Urothelium cell line (cell line): ENCODE results near the gene NEK5.

Experiments used
- DNase-seq: peaks from one replicate; pipeline ENCODE4 v3.0.0; 2011; ENCODE audit warnings: low spot score, mixed read lengths
- FAIRE-seq: peaks from 2 replicates; lab custom pipeline; 2011; peaks lifted over from hg19 to GRCh38; lab: Jason Lieb, UNC

The NEK5 gene

GRCh38 chr13:52016296-52016695 lies 112.6 kb downstream of the NEK5 start:
- no peak for FAIRE-seq
- DNase-seq = no peak

DNA sequence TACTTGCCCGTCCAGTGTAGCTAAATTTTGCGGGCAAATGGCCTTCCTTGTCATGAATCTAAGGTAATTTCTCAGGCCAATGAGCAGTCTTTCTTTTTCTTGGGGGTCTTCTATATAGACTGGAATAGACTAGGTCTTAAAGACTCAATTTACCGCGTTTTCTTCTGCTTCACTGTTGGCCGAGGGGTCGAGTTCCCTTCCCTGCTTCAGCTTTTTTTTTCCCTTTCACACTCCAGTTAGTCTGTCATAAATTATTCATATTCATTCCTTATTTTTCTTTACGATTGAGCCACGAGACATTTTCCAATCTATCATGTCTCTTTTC lies 116.4 kb downstream of the NEK5 start:
- FAIRE-seq (no peak), DNase-seq (no peak)

DNA sequence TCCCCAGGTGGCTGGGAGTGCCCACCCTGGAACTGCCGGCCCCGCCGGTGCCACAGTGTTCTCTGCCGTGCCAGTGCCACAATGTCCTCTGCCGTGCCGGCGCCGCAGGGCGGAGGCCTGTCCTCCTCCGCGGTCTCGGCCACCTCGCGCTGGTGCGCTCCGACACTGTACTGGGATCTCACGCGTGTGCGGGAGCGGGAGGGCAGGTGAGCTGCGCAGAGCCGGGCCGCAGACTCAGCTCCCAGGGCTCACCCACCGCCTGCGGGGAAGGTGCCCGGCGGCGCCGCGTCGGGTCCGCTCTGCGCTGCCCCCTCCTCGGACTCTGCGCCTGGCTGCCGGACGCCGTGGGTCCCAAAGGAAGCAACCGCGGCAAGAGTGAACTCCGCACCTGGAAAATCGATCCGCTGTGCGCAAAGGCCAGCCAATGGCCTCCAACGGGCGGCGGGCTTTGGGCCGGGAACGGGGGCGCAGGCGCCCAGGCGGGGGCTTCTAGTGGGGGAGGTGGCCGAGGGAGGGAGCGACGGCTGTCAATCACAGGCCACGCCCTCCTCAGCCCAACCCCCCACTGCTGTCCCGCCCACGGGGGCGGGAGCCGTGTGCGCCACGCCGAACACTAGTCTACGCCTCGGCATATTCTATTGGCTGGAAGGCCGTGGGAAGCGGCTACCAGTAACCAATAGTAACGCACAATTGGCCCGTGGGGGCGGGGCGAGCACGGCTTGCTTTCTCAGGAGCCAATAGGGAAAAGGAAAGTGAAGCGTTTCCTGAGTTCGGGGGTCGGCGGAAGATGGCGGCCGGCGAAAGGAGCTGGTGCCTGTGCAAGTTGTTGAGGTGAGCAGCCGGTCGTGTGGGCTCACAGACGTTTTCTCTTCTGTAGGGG lies 117.0 kb downstream of the NEK5 start, which contains the start of gene ALG11:
Gene ALG11 (plus strand): TSS at position 767 of the 880 bp plus-strand sequence. CDS start 21 bp downstream, at position 788.
- FAIRE-seq (peak; percentile 44), DNase-seq (peak; percentile 95)

DNA sequence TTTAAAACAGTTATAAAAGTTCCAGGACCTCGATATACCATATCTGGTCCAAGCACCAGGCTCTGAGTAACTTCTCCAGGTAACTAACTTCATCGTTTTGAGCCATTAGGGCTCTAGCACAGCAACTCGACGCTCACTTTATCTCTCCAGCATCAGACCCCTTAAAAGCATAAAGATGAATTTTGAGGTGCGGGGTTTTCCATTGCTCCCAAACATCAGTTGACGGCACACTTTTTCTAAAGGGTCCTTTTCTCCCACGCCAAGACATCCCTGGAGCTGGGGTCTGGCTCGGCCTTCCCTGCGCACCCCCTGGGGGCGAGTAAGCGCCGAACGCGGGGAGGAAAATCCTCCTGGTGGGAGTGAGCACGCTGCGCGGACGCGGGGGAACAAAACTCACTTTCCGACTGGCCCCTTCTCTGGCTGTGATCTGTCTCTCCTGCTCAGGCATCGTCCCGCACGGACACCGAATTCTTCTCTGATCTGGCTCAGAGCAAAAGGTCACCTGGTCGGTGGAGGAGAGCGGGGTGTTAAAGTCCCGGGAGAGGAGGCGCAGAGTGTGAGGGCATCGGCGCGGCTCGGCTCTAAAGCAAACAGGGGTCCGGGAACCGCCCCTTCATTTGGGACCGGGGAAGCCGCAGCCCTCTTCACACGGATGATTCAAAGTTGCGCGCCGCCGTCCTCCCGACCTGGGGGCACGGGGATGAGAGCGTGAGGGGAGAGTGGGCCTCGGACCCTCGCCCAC lies 117.8 kb downstream of the NEK5 start, which contains the start of gene ATP7B:
Gene ATP7B (minus strand): TSS at position 561 of the 742 bp plus-strand sequence. CDS start 113 bp downstream, at position 448.
- FAIRE-seq = no peak
- DNase-seq = peak; percentile 30

DNA sequence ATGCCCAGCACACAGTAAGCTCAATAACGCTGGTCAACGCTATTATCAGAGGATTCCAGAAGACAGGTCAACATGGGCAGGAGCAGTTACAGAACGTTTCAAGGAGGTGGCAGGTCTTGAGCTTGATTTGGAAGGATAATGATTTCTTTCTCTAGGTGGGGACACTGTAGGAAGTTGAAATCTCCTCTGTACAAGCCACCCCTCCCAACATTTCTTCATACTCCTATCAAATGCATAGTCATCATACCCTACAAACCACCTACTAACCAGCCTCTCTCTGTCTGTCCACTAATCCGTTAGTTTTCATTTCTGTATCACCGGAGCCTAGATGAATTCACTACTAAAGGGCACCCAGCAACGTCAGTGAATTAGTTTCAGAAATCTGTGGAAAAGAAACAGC lies 118.9 kb downstream of the NEK5 start:
- FAIRE-seq = no peak
- DNase-seq = no peak

DNA sequence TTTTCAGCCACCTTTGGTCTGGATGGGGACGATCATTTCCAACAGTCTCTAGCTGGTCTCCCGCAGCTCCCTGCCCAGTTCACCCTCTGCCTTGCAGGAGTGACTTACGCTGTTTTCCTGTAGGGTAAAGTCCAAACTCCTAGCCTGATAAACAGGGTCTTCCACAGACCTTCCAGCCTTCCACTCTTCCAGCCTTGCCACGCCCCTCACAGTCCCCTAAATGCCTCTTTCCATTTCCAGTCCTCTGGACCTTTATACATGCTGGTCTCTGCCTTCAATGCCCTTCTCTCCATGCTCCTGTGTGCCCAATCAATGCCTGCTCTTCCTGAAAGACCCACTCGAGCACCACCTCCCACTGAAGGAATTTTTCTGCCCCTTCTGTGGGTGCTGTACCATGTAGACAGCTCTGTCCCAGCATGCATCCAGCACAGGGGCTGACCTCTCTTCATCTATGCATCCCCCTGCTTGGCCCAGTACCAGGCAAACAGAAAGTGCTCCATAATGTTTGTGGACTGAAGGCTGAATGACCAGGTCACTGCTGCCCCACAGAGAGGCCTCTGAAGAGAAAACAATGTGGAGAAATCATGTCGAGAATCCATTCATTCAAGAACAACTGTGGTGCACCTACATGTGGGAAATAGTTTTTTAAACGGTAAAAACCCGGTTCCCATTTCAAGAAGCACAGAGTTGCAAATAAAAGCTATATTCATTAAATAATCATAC lies 122.2 kb downstream of the NEK5 start:
- FAIRE-seq (no peak), DNase-seq (no peak)

GRCh38 chr13:52005841-52006522 lies 122.9 kb downstream of the NEK5 start:
- no peak for DNase-seq
- no peak for FAIRE-seq

DNA sequence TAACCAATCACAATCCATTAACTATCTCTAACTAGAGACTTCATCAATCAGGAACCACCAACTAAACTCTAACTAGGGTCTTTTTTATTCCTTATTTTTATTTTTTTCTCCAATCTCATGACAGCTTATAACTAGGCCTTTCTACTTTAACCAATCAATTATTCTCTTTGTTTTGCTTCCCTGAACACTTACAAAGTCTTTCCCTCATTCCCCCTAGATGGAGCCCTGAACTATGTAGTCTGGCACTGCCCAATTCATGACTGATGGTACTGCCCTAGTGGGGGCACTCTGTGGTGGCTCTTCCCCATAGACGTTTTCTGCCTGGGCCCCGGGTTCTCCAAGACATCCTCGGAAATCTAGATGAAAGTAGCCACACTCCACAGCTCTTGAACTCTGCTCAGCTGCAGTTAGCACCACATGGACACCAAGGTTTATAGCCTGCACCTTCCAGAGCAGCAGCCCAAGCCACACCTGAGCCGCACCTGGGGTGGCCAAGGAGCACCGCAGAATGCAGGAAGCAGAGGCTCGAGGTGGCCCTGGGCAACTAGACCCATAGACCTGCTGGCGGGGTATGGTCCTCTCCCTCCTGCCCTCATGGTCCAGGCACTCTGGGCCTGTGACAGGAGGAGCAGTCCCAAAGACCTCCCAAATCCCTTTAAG lies 124.2 kb downstream of the NEK5 start:
- DNase-seq (no peak), FAIRE-seq (no peak)

DNA sequence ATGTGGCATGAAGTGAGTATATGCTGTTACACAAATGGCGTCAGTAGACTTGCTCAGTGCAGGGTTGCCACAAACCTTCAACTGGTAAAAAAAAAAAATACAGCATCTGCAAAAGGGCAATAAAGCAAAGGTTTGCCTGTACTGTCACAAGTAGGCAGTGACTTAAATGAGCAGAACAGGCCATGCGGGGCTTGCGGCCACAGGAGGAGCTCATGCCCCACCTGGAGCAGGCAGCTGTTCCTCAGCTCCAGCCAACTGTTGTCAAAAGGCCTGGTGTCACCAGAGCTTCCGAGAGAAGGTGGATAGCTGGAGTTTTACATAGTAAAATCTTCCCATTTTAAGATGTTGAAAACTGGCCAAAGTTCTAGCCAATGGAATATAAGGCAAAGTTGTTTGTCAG lies 125.3 kb downstream of the NEK5 start:
- DNase-seq = no peak
- no peak for FAIRE-seq

DNA sequence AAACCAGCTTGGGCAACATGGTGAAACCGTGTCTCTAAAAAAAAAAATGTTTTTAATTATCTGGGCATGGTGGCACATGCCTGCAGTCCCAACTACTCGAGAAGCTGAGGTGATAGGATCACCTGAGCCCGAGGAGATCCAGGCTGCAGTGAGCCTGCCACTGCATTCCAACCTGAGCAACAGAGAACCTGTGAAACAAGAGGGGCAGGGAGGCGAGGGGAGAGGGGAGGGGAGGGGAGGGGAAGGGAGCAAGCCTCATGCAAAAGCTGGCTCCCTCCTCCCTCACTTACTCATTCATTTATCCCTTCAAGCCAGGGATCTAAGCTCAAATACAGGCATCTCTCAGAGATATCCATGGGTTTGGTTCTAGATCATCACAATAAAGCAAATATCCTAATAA lies 126.5 kb downstream of the NEK5 start:
- DNase-seq = no peak
- no peak for FAIRE-seq

GRCh38 chr13:52001120-52001731 lies 127.6 kb downstream of the NEK5 start:
- DNase-seq = peak; percentile 33

DNA sequence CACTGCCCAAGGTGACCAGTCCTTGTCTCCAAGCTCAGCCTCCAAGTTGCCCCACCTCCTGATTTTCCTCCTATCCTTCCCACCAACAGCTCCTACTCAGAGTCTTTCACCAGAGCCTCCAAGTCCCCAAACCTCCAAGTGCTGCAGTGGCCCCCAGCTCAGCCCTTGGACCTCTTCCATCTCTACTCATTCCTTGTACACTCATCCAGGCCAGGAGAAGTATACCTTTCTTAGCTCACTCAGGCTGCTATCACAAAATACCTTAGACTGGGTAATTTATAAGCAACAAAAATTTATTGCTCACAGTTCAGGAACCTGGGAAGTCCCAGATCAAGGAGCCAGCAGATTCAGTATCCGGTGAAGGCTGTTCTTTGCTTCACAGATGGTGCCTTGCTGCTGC lies 129.0 kb downstream of the NEK5 start:
- no peak for FAIRE-seq
- DNase-seq = no peak

More at GRCh38 chr13:52001120-52001731, 127.6 kb downstream of the NEK5 start:
- FAIRE-seq = no peak

- DNase-seq = no peak
- no peak for FAIRE-seq
Measured at GRCh38 chr13:51999510-51999911, 129.4 kb downstream of the NEK5 start.

GRCh38 chr13:51998723-51999509 lies 130.0 kb downstream of the NEK5 start:
- FAIRE-seq (no peak), DNase-seq (no peak)

GRCh38 chr13:51997641-51998330 lies 131.1 kb downstream of the NEK5 start:
- no peak for FAIRE-seq

DNA sequence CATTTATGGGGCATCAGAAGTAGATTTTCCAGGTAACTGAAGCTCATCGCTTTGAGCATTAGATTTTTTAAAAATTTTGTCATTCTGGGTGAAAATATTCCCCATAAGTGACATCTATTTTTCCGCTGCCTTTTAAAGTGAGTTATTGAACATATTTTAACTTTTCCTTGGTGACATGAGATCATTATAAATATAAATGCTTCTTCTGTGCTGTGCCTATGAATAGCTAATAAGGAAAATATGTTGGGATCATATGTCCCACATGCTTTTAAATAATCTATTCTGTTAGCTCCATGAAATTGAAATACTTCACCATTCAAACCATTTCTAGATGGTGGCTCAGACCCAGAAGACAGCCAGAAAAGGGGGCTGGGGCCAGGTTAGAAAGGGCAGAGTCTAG lies 131.7 kb downstream of the NEK5 start:
- FAIRE-seq (no peak), DNase-seq (no peak)

More at GRCh38 chr13:51997641-51998330, 131.1 kb downstream of the NEK5 start:
- no peak for DNase-seq

- no peak for DNase-seq
- FAIRE-seq = no peak
Measured at GRCh38 chr13:51996641-51997040, 132.2 kb downstream of the NEK5 start.
